ENCODE results near the gene GOLGA6L10. TPM values are rescaled to one million over a fixed set of nuclear protein-coding genes. Genes with fewer than 3 reads are reported as not detected.
"Not testable (repeated sequence)": the region's sequence is repeated elsewhere in the genome, so short reads cannot be mapped to it uniquely, and the experiment has no call there.

The GOLGA6L10 gene
- 0.86 TPM for total RNA-seq
- long read RNA-seq, partial matches to known transcripts = 0 of 1 reads
- long read RNA-seq, other reads (novel, unspliced or antisense) = 1 of 1 reads

GRCh38 chr15:82349375-82349774, at the start of gene GOLGA6L10:
Gene GOLGA6L10, minus strand, starts transcription at chr15:82349475. Its CDS starts 100 bp downstream, at chr15:82349375.
- DNase-seq (ENCODE audit: low spot score) = not testable (repeated sequence)

GRCh38 chr15:82398785-82399184, 49.5 kb upstream of the GOLGA6L10 start:
- no peak for DNase-seq (ENCODE audit: low spot score)
- intact Hi-C loops (cut with DNase I) = no loop called here

More at GRCh38 chr15:82349375-82349774, at the start of gene GOLGA6L10:
- intact Hi-C loops (cut with DNase I) = not testable (repeated sequence)

GRCh38 chr15:82397817-82398216, 48.5 kb upstream of the GOLGA6L10 start:
- DNase-seq (ENCODE audit: low spot score) = no peak
- intact Hi-C loops (cut with DNase I) = no loop called here

- DNase-seq (ENCODE audit: low spot score); intact Hi-C loops (cut with DNase I): not testable (repeated sequence)
Measured at GRCh38 chr15:82395788-82396187, 46.5 kb upstream of the GOLGA6L10 start.

GRCh38 chr15:82393671-82394070, 44.4 kb upstream of the GOLGA6L10 start:
- intact Hi-C loops (cut with DNase I) = no loop called here
- no peak for DNase-seq (ENCODE audit: low spot score)

GRCh38 chr15:82392077-82392476, 42.8 kb upstream of the GOLGA6L10 start:
- DNase-seq (ENCODE audit: low spot score); intact Hi-C loops (cut with DNase I): not testable (repeated sequence)

- DNase-seq (ENCODE audit: low spot score); intact Hi-C loops (cut with DNase I): not testable (repeated sequence)
Measured at GRCh38 chr15:82390152-82390551, 40.9 kb upstream of the GOLGA6L10 start.

- intact Hi-C loops (cut with DNase I); DNase-seq (ENCODE audit: low spot score): not testable (repeated sequence)
Measured at GRCh38 chr15:82387209-82387608, 37.9 kb upstream of the GOLGA6L10 start.

- intact Hi-C loops (cut with DNase I); DNase-seq (ENCODE audit: low spot score): not testable (repeated sequence)
Measured at GRCh38 chr15:82381330-82381955, 32.2 kb upstream of the GOLGA6L10 start.

- intact Hi-C loops (cut with DNase I); DNase-seq (ENCODE audit: low spot score): not testable (repeated sequence)
Measured at GRCh38 chr15:82379552-82379951, 30.3 kb upstream of the GOLGA6L10 start.

- intact Hi-C loops (cut with DNase I); DNase-seq (ENCODE audit: low spot score): not testable (repeated sequence)
Measured at GRCh38 chr15:82373661-82374060, 24.4 kb upstream of the GOLGA6L10 start.

GRCh38 chr15:82371656-82372055, 22.4 kb upstream of the GOLGA6L10 start:
- intact Hi-C loops (cut with DNase I) = no loop called here
- no peak for DNase-seq (ENCODE audit: low spot score)

GRCh38 chr15:82367790-82368189, 18.5 kb upstream of the GOLGA6L10 start:
- intact Hi-C loops (cut with DNase I); DNase-seq (ENCODE audit: low spot score): not testable (repeated sequence)

GRCh38 chr15:82365692-82366323, 16.5 kb upstream of the GOLGA6L10 start:
- not testable (repeated sequence) for DNase-seq (ENCODE audit: low spot score)

GRCh38 chr15:82364548-82364947, 15.3 kb upstream of the GOLGA6L10 start:
- DNase-seq (ENCODE audit: low spot score) = not testable (repeated sequence)

More at GRCh38 chr15:82365692-82366323, 16.5 kb upstream of the GOLGA6L10 start:
- intact Hi-C loops (cut with DNase I) = not testable (repeated sequence)

GRCh38 chr15:82362790-82363189, 13.5 kb upstream of the GOLGA6L10 start:
- intact Hi-C loops (cut with DNase I); DNase-seq (ENCODE audit: low spot score): not testable (repeated sequence)

More at GRCh38 chr15:82364548-82364947, 15.3 kb upstream of the GOLGA6L10 start:
- intact Hi-C loops (cut with DNase I) = not testable (repeated sequence)

- not testable (repeated sequence) for DNase-seq (ENCODE audit: low spot score)
Measured at GRCh38 chr15:82360618-82361017, 11.3 kb upstream of the GOLGA6L10 start.

GRCh38 chr15:82355055-82355454, 5.8 kb upstream of the GOLGA6L10 start:
- DNase-seq (ENCODE audit: low spot score); intact Hi-C loops (cut with DNase I): not testable (repeated sequence)

More at GRCh38 chr15:82360618-82361017, 11.3 kb upstream of the GOLGA6L10 start:
- intact Hi-C loops (cut with DNase I) = not testable (repeated sequence)

- intact Hi-C loops (cut with DNase I); DNase-seq (ENCODE audit: low spot score): not testable (repeated sequence)
Measured at GRCh38 chr15:82354546-82354945, 5.3 kb upstream of the GOLGA6L10 start.

- DNase-seq (ENCODE audit: low spot score); intact Hi-C loops (cut with DNase I): not testable (repeated sequence)
Measured at GRCh38 chr15:82347645-82348044, 1.6 kb downstream of the GOLGA6L10 start.

All from cardiac septum (tissue), 1 donor.